ENCODE results near the gene POU6F2.

- TF ChIP-seq ZNF699 (CRISPR knock-in tag; IDR thresholded peaks at IDR 0.05; ENCODE audit: insufficient replicate concordance) (no peak), JUND (IDR thresholded peaks at IDR 0.05; ENCODE audit: borderline replicate concordance, low read depth, low read length) (no peak), JUND (tag; IDR thresholded peaks at IDR 0.05; ENCODE audit: borderline replicate concordance, low read depth, low read length) (no peak)
- TF ChIP-seq, protein P1, sequence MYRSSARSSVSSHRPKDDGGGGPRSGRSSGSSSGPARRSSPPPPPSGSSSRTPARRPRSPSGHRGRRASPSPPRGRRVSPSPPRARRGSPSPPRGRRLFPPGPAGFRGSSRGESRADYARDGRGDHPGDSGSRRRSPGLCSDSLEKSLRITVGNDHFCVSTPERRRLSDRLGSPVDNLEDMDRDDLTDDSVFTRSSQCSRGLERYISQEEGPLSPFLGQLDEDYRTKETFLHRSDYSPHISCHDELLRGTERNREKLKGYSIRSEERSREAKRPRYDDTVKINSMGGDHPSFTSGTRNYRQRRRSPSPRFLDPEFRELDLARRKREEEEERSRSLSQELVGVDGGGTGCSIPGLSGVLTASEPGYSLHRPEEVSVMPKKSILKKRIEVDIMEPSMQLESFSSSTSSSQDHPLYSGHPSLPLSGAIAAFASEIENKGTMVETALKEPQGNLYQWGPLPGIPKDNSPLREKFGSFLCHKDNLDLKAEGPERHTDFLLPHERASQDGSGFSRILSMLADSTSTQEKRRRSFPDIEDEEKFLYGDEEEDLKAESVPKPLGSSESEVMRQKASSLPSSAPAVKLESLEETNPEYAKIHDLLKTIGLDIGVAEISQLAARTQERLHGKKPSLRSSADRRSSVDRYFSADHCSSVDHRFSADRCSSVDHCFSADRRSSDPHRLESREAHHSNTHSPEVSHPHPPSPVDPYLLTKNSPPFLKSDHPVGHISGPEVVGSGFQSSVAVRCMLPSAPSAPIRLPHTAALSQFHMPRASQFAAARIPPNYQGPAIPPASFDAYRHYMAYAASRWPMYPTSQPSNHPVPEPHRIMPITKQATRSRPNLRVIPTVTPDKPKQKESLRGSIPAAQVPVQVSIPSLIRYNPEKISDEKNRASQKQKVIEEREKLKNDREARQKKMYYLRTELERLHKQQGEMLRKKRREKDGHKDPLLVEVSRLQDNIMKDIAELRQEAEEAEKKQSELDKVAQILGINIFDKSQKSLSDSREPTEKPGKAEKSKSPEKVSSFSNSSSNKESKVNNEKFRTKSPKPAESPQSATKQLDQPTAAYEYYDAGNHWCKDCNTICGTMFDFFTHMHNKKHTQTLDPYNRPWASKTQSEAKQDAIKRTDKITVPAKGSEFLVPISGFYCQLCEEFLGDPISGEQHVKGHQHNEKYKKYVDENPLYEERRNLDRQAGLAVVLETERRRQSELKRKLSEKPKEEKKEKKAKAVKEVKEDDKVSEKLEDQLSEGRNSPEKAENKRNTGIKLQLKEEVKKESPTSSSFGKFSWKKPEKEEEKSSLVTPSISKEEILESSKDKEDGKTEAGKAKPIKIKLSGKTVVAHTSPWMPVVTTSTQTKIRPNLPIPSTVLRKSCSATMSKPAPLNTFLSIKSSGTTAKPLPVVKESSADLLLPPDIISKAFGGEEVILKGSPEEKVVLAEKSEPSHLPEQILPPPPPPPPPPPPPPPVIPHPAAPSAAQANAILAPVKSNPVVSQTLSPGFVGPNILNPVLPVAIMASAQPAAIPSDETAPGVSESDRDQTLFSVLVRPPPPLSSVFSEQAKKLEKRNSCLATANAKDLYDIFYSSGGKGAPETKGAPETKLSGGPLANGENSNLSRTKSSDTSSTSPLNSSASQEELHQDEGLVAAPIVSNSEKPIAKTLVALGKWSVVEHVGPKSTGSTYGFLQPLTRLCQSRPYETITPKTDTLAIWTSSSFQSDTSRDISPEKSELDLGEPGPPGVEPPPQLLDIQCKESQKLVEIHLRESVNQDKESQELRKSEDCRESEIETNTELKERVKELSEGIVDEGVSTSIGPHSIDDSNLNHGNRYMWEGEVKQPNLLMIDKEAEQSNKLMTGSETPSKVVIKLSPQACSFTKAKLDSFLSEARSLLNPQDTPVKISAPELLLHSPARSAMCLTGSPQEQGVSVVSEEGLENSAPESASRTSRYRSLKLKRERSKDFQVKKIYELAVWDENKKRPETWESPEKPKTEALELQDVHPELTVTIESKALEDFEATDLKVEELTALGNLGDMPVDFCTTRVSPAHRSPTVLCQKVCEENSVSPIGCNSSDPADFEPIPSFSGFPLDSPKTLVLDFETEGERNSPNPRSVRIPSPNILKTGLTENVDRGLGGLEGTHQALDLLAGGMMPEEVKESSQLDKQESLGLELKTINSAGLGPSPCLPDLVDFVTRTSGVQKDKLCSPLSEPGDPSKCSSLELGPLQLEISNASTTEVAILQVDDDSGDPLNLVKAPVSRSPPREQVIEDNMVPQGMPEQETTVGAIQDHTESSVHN (IDR thresholded peaks at IDR 0.05; ENCODE audit: borderline replicate concordance in 1 of 2, low read depth in 1 of 2), result no peak
These were observed 251.2 kb downstream of the POU6F2 start for GRCh38 chr7:39228946-39229345.
